ENCODE data around the gene LCN6.

The LCN6 gene

DNA sequence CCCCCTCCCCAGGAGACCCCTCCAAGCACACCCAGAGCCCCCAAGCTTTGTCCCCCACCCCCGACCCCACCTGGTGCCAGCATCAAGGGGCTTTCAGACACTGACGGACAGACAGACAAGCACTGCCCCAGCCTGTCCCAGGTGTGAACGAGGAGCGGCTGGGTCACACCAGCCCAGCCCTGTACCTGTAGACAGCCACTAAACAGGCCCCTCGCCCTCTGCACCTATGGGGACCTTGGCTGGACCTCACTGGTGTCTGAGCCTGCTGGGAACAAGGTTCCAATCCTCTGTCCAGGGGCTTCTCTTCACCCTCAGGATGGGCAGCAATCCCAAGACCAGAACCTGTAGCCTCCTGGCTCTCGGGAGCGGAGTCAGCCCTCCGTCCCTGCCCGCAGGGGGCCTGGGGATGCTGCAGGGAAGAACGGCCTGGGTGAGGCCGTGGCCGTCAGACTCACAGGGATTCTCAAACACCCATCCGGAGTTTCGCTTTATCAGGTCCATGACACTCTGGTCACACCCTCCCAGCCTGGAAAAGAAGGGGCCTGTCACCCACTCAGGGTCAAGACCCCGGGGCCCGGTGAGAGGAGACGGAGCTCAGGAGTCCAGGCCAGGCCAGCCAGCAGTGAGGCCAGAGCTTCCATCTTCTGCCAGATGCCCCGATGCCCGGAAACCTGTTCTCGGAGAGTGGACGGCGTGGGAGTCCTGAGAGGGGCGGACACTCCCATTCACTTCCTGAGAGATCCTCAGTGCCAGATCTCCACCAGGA is 2.8 kb downstream of the LCN6 start:
- no peak overlapping the region for H3K4me3 ChIP-seq (ENCODE audit: low read depth, low read length)

DNA sequence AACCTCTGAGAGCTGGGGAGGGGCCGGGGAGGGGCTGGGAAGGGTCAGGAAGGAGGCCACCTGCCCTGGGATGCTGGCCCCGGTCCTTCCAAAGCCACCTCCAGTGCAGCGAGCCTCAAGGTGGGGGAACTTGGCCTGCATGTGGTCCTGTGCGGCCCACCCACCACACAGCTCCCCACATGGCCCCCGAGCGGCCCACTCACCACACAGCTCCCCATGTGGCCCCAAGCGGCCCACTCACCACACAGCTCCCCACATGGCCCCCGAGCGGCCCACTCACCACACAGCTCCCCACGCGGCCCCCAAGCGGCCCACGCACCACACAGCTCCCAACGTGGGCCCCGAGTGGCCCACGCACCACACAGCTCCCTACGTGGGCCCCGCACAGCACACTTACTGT is 3.6 kb downstream of the LCN6 start:
- H3K4me3 ChIP-seq (ENCODE audit: low read depth, low read length) = no peak overlapping the region

DNA sequence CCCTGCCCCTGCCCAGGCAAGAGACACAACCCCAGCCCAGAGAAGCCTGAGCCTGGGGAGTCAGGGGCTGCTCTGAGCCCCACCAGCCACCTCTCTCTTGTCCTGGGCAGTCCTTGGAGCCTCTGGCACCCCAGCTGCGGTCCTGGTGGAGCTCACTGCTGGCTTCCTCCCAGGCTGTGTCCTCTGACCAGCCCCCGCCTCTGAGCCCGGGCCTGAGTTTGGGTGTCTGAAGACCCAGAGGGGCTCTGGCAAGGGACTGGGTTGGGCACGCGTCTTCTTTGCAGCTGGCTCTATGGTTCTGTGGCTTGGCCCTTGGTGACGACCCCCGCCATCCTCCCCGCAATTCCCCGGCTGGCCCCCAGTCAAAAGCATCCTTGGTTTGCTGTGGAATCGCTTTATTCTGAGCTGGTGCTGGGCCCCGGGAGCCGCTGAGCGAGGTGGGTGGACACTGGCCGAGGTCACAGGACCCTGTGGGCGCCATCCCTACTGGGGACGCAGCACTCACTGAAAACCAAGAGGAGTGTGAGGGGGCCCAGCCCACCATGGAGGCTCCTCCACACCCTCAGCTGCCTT is 4.6 kb downstream of the LCN6 start:
- no peak overlapping the region for H3K4me3 ChIP-seq (ENCODE audit: low read depth, low read length)

DNA sequence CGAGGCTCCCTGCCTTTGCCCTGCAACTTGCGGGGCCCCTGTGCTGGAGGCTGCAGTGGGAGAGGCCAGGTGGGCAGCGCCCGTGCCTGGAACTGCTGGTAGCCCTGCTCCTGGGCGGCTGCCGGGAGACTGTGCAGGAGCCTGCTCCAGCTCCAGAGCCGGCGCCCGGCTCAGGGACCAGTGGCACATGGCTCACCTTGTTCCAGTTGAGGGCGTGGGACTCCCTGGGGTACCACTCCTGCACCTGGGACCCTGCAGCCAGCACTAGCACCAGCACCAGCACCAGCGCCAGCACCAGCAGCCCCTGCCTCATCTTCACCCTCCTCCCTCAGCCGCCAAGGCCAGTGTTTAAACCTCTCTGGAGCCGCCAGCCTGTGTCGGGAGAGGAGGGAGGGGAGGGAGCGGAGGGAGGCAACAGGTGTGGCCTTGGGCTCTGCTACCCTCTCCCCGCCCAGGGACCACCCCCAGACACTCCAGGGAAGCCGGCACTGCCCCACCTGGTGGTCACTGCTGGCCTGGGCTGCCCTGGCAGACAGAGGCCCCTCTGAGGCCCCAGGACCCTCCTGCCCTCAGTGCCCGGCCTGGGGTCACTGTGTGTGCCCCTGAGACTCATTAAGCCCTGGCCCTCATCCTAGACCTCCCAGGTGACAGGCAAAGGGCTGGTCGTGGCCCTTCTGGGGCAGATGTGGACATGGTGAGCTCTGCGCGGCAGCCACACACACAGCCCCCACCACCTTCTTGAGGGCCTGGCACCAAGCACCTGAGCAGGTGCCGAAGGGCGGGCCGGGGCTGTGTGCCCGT is 5.5 kb downstream of the LCN6 start, which contains the start of gene LCN10:
TSS of gene LCN10 (minus strand) at position 350 of the 801 bp plus-strand sequence. CDS start at position 313, 37 bp downstream.
- H3K4me3 ChIP-seq (ENCODE audit: low read depth, low read length) = no peak within 1 kb of the TSS

DNA sequence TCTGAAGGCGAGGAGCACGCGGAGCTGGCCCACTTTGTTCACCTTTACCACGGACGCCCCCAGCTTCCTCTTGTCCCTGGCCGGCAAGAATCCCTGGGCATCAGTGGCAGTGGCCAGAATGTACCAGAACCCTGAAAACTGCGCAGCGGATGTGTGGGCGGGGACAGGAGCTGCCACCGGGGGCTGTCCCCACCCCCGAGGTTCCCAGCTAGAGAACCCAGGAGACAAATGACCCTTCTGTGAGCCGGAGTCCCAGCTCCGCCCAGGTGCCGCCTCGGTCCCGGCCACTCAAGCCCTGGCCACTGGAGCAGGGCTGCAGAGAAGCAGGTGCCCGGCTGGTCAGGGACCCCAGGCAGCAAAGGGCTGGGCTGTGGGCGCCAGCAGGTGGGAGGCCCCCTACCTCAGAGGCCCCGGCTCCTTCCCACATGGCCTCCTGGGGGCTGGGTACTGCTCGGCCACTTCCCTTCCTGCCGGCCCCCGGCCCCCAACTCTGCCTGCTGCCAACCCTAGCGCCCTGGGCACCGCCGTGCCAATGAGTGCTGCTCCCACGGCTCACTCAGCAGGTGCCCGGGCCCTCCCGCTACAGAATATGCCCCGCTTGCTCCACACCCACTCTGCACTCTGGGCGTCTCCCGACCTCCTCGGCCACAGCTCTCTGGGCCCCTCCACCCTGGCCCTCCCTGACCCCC is 6.3 kb downstream of the LCN6 start:
- H3K4me3 ChIP-seq (ENCODE audit: low read depth, low read length) = no peak overlapping the region

DNA sequence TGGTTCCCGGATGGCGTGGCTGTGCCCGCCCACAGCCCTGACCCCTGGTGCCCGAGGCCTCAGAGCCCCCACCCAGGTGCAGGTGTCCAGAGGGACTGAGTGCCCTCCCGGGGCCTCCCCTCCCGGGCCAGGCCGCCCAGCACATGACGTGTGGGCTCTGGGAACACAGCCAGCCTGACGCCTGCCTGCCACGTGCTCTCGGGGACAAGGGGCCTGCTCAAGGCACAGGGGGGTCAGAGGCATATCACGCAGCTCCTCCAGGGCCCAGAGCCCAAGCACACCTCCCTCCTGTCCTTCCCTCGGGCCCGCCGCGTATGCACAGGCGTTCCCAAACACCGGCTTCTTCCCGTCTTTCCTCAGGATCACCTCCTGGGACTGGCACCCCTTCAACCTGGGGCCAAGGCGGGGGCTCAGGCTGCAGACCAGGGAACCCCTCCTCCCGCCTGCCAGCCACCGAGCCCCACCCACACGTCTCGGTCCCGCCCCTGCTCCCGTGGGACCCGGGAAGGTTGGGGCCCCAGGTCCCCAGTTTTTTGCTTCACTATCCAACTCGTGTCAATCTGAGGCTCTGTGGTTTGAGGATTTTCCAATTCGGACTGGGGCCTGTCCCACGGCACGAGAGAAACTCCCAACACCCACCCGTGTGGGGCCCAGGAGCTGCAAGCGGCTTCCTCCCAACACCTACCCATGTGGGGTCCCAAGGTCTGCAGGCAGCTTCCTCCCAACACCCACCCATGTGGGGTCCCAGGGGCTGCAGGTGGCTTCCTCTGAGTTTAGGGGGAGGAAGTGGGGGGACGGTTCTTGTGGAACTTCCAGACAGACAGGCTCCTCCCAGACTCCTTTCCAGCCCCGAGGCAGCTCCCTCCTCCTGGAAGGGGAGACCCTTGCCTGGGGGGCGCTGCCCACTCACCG is 7.1 kb downstream of the LCN6 start:
- H3K4me3 ChIP-seq (ENCODE audit: low read depth, low read length) = no peak overlapping the region

DNA sequence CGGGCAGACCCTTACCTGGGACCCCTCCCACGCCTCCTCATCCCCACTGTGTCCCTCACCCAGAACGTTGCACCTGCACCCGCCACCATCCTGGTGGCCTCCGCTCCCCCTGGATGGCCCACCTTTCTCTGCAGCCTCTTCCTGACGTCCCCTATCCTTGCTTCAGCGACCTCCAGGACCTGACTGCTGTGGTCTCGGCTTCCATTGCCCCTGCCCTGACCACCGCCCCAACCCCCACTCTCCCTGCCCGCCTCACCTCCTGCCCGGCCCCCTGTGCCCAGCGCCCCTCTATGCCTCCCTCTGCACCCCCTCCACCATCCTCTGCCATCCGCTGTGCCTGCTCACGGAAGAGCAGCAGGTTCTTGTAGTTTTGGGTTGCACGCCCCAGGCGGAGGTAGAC is 7.8 kb downstream of the LCN6 start:
- no peak overlapping the region for H3K4me3 ChIP-seq (ENCODE audit: low read depth, low read length)

DNA sequence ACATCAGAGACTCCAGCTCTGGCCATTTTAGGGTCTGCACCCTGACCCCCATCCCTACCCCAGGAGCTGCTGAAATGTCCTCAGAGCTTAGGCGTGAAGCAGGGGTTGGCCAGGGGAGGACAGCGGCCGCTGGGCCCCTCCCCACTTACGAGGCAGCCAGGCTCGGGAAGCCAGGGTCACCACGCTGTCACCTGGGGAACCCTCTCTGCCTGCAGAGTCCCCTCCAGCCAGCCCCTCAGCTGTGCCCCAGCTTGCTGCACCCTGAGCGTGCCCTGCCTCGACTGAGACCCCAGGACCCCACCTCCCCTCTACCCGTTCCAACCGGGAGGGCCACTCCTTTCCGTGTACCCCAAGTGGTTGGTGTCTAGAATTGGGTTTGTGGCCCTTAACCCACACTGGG is 8.3 kb downstream of the LCN6 start:
- no peak overlapping the region for H3K4me3 ChIP-seq (ENCODE audit: low read depth, low read length)

DNA sequence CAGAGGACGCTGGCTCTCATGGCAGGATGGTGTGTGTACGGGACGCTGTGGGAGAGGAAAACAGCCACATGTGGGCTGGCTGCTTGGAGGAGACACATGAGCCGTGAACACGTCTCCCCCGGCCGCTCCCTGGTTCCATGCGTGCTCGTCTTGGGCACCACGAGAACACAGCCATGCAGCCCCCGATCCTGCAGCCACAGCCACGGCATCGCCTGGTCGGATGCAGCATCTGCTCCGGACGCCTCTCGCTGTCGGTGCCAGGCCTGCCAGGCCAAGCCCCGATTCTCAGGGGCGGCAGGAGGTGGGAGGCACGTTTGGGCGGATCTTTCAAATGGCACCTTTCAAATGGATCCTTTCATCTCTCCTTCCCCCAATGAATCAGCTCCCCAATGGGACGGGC is 8.8 kb downstream of the LCN6 start:
- H3K4me3 ChIP-seq (ENCODE audit: low read depth, low read length) = no peak overlapping the region

DNA sequence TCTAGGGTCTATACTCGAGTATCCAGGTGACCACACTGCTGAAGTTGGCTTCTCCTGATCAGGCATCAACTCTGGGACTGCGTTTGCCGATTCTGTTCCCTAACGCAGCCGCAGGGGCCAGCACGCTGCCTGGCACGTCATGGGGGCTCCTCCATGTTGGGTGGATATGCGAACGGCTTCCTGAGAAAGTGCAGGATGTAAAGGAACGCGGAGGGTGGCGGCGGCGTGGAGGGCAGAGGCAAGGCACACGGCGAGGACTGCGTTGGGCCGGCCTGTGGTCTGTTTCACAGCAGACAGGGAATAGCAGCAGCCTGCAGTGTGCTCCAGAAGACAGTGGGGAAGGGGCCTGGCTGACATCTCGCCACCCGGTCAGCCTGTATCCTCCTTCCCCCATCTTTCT is 9.4 kb downstream of the LCN6 start:
- H3K4me3 ChIP-seq (ENCODE audit: low read depth, low read length) = no peak overlapping the region

DNA sequence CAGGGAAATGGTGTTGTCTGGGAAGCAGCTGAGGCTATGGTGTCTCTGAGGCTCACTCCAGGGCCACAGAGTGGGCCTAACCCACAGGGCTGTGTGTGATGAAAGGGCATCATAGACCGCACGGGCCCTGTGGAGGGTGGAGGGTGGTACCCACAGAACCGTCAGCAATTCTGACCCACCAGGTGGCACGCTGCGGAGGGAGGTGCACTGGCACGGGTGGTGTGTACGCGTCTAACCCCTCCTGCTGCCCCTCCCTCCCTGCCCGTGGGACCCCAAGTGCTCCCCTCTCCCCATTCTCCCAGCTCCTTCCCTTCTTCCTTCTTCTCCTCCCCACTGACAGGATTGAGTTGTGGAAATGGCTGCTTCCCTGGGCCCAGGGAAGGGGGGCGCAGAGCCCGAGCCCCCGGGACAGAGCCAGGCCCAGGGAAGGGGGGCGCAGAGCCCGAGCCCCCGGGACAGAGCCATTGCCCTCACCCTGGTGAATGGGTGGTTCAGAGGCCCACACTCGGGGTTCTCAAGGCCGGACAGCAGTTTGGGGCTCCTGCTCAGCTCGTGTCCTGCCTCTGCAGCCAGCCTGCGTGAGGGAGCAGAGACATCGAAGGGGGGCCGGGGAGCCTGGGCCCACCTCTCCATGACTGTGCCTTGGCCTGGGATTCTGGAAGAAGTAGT is 12.4 kb downstream of the LCN6 start:
- H3K4me3 ChIP-seq (ENCODE audit: low read depth, low read length) = no peak overlapping the region

DNA sequence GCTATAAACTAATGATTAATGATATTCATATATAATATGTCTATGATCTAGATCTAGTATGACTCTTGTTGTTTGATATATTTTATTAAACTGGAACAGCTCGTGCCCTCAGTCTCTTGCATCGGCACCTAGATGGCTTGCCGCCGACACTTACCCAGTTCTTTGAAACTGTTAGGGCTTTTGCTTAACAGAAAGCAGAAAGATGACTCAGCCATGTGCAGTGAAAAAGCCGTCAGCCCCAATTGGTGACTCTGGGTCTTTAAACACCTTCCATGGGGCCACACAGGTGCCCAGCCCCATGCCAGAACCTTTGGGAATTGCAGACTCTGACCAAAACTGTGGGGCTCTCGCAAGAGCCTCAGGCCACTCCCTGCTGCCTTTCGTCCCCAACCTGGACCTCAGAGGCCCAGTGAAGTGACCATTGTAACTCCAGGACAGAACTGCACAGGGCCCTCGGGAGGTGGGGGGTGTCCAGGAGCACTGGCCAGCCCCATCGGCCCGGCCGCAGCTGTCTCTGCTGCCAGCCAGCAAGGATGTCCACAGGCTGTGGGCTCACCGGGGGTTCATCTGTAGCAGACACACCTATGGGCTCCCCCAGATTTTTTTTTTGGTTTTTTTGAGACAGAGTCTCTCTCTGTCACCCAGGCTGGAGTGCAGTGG is 13.4 kb downstream of the LCN6 start:
- H3K4me3 ChIP-seq (ENCODE audit: low read depth, low read length) = no peak overlapping the region

DNA sequence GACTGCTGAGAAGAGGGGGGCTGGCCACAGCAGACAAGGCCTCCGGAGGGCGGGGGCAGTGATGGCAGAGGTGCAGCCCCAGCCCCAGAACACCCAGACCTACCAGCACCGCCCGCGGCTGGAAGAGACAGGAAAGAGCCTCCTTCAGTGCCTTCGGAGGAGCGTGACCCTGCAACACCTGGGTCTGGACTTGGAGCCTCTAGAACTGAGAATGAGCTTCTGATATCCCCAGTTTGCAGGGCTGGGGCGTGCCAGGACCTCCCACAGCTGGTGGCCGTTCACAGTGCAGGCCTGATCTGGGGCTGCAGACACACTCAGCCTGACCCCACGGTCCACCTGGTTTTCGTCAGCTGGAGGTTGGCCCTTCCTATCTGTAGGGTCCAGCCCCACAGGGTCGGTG is 14.7 kb downstream of the LCN6 start:
- H3K4me3 ChIP-seq (ENCODE audit: low read depth, low read length) = no peak overlapping the region

DNA sequence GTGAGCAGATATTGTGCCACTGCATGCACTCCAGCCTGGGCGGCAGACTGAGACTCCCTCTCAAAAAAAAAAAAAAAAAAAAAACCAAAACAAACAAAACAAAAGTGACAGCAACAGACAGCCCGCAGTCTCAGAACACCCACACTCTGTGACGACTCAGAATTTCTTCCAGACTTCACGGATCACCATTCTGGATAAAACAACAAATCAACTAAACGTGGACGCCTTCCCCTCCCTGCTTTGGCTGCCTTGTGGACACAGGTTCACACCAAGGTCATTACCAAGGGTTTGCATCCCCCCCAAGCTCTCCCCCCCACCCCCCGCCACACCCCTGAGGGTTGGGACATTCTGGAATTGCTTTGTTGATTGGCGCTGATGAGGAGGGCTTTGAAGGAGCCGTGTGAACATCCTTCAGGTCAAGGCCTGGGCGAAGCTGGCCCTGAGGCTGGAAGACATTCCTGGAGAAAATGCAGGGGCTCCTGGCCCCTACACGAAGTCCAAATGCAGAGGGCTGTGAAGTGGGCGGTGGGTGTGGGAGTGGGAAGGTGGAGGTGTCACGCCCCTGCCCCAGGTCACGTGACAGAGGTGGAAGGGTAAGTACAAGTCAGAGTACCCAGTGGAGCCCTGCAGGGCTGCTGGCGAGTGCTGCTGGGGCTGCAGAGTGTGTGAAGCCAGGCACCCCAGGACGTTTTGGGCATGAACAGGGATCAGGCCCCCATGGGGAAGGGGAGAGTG is 15.7 kb downstream of the LCN6 start:
- H3K4me3 ChIP-seq (ENCODE audit: low read depth, low read length) = no peak overlapping the region

DNA sequence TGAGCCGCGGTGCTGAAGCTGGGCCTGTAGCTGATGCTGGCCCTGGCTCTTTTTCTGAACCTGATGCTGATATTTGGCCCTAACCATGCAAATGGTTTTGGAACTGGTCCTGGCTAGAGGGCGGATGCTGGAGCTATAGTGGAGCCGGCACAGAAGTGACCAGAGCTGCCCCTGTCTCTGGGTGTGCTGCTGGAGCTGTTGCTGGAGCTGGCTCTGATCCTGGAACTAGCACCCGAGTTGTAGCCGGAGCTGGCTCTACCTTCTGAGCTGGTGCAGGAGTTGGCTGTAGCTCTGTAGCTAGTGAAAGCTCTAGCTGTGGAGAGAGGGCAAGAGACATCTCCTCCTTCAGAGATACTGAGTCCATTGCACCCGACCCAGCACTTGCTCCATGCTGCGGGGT is 18.4 kb downstream of the LCN6 start:
- no peak overlapping the region for H3K4me3 ChIP-seq (ENCODE audit: low read depth, low read length)

DNA sequence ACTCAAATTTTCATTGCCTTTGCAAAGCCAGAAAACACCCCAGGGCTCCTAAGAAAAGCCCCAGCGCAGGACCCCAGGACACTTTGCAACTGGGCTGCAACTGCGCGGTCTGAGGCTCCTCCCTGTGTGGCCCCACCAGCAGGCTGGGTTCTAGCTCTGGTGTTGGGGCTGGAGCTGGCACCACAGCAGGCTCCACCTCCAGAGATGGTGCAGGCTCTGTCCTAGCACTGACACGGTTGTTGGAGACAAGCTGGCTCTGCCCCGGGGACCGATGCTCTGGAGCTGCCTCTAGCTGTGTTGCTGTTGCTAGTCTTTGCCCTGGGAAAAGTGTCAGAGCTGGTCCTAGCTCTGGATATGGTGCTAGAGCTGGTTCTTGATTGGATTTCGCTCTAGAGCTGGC is 19.2 kb downstream of the LCN6 start:
- H3K4me3 ChIP-seq (ENCODE audit: low read depth, low read length) = no peak overlapping the region

DNA sequence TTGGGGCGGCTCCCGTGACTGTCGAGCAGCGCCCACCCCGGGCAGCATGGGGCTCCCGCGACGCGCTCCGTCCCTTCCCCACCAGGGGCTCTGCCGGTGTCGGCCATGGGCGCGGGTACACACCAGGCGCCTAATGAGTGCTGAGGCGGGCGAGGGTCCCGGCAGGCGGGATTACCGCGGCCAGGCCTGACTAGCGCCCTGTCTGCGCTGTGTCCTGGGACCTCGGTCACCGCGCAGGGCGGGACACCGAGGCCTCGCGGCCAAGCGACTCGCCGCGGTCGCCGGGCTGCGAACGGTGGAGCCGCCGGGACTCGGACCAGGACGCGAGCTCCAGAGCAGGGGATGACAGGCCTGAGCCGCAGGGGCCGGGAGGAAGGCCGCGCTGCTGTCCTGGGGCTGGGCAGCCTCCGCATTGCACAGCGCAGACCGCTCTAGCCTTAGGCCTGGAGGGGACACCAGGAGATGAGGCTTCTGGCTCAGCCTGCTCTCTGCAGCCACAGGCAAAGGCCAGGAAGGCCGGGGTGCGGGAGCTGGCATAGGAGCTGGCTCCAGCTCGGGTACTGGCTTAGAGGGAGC is 19.7 kb downstream of the LCN6 start:
- H3K4me3 ChIP-seq (ENCODE audit: low read depth, low read length) = peak overlapping the region; percentile 97

DNA sequence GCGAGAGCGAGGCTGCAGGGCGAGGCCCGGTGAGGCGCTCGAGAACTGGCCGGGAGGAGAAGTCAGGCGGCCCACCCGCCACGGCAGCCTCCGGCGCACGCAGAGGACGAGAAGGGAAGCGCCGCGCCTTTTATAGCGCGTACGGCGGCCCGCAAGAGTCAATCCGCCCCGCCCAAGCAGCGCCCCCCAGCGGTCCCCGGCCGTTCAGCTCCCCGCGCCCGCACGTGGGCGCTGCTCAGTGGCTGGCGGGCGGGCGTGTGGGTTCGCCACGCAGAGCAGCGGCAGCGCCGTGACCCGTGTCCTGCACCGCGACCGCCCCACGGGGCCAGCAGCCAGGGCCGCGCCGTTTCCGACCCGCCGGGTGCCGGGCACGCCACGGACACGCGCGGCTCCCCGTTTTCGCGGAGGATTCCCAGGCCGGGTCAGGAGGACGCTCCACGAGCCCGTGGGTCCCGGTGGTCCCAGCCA is 20.2 kb downstream of the LCN6 start:
- peak overlapping the region; percentile 97 for H3K4me3 ChIP-seq (ENCODE audit: low read depth, low read length)

All from iPS-11a (cell line).